CD14-positive monocyte (primary cell): ENCODE results near the gene TTLL8. TPM values are rescaled to one million over a fixed set of nuclear protein-coding genes. Genes with fewer than 3 reads are reported as not detected.
A peak's percentile ranks its signal among the peaks of the same experiment; 100 is the strongest.

Source experiments
- DNase-seq, 3 donors: peaks; one replicate each; pipeline ENCODE4 v3.0.0-alpha.2; 2011 to 2022
- H2AFZ ChIP-seq: 2 replicates; pipeline ENCODE4 v1.6.0; 2012; ENCODE audit warnings: mild to moderate bottlenecking, low read depth, low read length, inconsistent platforms; ENCODE audit not compliant: insufficient read depth, poor library complexity, severe bottlenecking
- H3K27ac ChIP-seq, 2 donors: 1 replicate in 1 of 2; 2 replicates in 1 of 2; pipeline ENCODE4 v1.5.1; 2012 to 2013; ENCODE audit warnings: low read length in 2 of 2, control low read depth in 1 of 2, inconsistent platforms in 1 of 2, low read depth in 1 of 2, mild to moderate bottlenecking in 1 of 2
- H3K27me3 ChIP-seq, 2 donors: one replicate each; pipeline versions ENCODE4 v1.6.0 to v1.6.1; 2011 to 2013; ENCODE audit warnings: low read length in 2 of 2; ENCODE audit not compliant: control insufficient read depth in 2 of 2, insufficient read depth in 2 of 2
- H3K36me3 ChIP-seq, 2 donors: replicated peaks in 1 of 2; 1 replicate in 1 of 2; 2 replicates in 1 of 2; pipeline versions ENCODE4 v1.5.1 to v1.6.1; 2012 to 2013; ENCODE audit warnings: low read length in 2 of 2, control low read depth in 1 of 2, inconsistent platforms in 1 of 2, mild to moderate bottlenecking in 1 of 2; ENCODE audit not compliant: insufficient read depth in 2 of 2, control insufficient read depth in 1 of 2
- H3K4me1 ChIP-seq, 2 donors: 1 replicate in 1 of 2; 2 replicates in 1 of 2; pipeline versions ENCODE4 v1.5.1 to v1.6.1; 2012 to 2013; ENCODE audit warnings: low read length in 2 of 2, control low read depth in 1 of 2, inconsistent platforms in 1 of 2, mild to moderate bottlenecking in 1 of 2, moderate library complexity in 1 of 2; ENCODE audit not compliant: insufficient read depth in 2 of 2, control insufficient read depth in 1 of 2
- H3K4me2 ChIP-seq: replicated peaks from 2 replicates; pipeline ENCODE3; 2012; ENCODE audit warnings: low read length, moderate library complexity, mild to moderate bottlenecking; ENCODE audit not compliant: poor library complexity, severe bottlenecking; ENCODE audit errors: extremely low read depth
- H3K4me3 ChIP-seq, 3 experiments: fragments of 200-600 bp in 1 of 3; sonication (generic) in 1 of 3; replicated peaks in 1 of 3; 1 replicate in 2 of 3; 2 replicates in 1 of 3; pipeline ENCODE4 v1.5.1; 2011 to 2013; ENCODE audit warnings: low read length in 3 of 3, mild to moderate bottlenecking in 3 of 3, control low read depth in 2 of 3, low read depth in 2 of 3, inconsistent platforms in 1 of 3, moderate library complexity in 1 of 3
- H3K79me2 ChIP-seq: 2 replicates; pipeline ENCODE4 v1.6.0; 2012; ENCODE audit warnings: mild to moderate bottlenecking, control low read depth, inconsistent platforms, low read length, moderate library complexity; ENCODE audit not compliant: insufficient read depth
- H3K9ac ChIP-seq: 2 replicates; pipeline ENCODE4 v1.6.0; 2017; ENCODE audit warnings: low read length, mild to moderate bottlenecking; ENCODE audit not compliant: insufficient read depth, poor library complexity, severe bottlenecking
- H3K9me3 ChIP-seq, 2 donors: replicated peaks in 1 of 2; 1 replicate in 1 of 2; 2 replicates in 1 of 2; pipeline versions ENCODE4 v1.5.1 to v1.6.1; 2012 to 2013; ENCODE audit warnings: low read length in 2 of 2, control low read depth in 1 of 2; ENCODE audit not compliant: control insufficient read depth in 1 of 2, insufficient read depth in 1 of 2
- H4K20me1 ChIP-seq: 2 replicates; pipeline ENCODE4 v1.6.0; 2012; ENCODE audit warnings: mild to moderate bottlenecking, low read length, control low read depth, moderate library complexity; ENCODE audit not compliant: insufficient read depth
- H3K27ac Mint-ChIP-seq, 7 donors: one replicate each; pipeline ENCODE4 v1.8.0; 2020; ENCODE audit warnings: mild to moderate bottlenecking in 7 of 7, mixed read lengths in 7 of 7, moderate library complexity in 6 of 7, inconsistent platforms in 2 of 7
- H3K27me3 Mint-ChIP-seq, 3 donors: one replicate each; pipeline ENCODE4 v1.8.0; 2021 to 2022; ENCODE audit warnings: low read depth in 3 of 3, mild to moderate bottlenecking in 3 of 3, mixed read lengths in 3 of 3, moderate library complexity in 3 of 3, inconsistent platforms in 1 of 3
- H3K36me3 Mint-ChIP-seq, 2 donors: one replicate each; pipeline ENCODE4 v1.8.0; 2020; ENCODE audit warnings: mixed read lengths in 2 of 2, inconsistent platforms in 1 of 2, mild to moderate bottlenecking in 1 of 2
- H3K4me1 Mint-ChIP-seq: one replicate; pipeline ENCODE4 v1.8.0; 2020; ENCODE audit warnings: mild to moderate bottlenecking, mixed read lengths
- H3K4me3 Mint-ChIP-seq, 2 donors: one replicate each; pipeline ENCODE4 v1.8.0; 2020; ENCODE audit warnings: mild to moderate bottlenecking in 2 of 2, mixed read lengths in 2 of 2, moderate library complexity in 1 of 2
- H3K9me3 Mint-ChIP-seq, 7 donors: one replicate each; pipeline ENCODE4 v1.8.0; 2020 to 2022; ENCODE audit warnings: mixed read lengths in 7 of 7, mild to moderate bottlenecking in 6 of 7, moderate library complexity in 6 of 7, inconsistent platforms in 2 of 7
- WGBS: methylation state at CpG from one replicate; pipeline ENCODE4 v1.1.5; 2013; ENCODE audit warnings: missing lambda C conversion rate; ENCODE audit not compliant: insufficient coverage; 5-methylcytosine and 5-hydroxymethylcytosine counted together
- intact Hi-C, 2 donors: fragments of 100-400 bp; cut with micrococcal nuclease; formaldehyde crosslinking; loops; one replicate each; pipeline versions ENCODE4 v1.15.0 to v1.15.1; 2023
- polyA plus RNA-seq, 3 donors: library from polyadenylated mRNA; depleted of rRNA in 1 of 3; unstranded in 2 of 3; stranded (reverse) in 1 of 3; fragments of 300-500 nt in 2 of 3; fragments of >200 nt in 1 of 3; fragmentation: Illumina TruSeq in 2 of 3; gene quantifications; 1 replicate in 2 of 3; 2 replicates in 1 of 3; pipeline ENCODE4 v1.2.3, GENCODE V29; 2012 to 2021
- TF ChIP-seq, protein P1 (sequence below): fragments of 200-600 bp; IDR thresholded peaks from one replicate; pipeline ENCODE4 v1.8.0; 2022; ENCODE audit warnings: antibody characterized with exemption, mild to moderate bottlenecking

Gene TTLL8
- polyA plus RNA-seq, 3 donors = not detected

DNA sequence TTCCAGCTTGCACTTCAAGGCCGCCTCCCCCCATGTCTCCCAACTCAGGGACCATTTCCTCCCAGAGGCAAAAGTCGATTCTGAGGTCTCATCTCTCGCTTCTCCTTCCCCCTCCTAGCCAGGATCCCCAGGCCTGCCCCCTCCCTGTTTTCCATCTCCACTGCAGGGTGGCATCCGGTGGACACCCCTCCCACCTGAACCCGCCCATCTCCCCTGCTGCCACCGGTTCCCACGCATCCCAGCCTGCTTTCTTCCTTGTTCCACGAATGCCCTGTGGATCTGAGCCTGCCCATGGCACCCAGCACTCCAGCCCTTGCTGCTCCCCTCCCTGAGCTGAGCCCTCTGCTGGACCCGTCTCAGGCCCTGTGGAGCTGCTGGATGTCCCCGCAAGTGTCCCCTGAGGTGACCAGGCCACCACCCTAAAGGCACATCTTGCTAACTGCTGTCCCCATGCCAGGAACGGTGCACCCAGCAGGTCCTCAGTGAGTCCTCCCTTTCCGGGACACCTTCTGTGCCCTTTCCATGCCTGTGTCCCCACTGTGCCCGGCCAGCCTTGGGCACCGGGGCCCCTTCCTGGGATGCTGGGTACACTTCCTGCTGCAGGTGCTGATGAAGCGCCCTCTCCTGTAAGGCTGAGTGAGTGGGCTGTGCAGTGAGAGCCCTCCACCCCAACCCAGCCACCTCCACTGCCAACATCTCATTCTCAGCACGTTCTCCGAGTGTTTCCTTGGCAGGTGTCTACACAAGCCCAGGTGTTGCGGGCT lies 46.5 kb downstream of the TTLL8 start:
- peaks cover 2% of the 10 kb centered on the region for H3K4me1 Mint-ChIP-seq
- no peak overlapping the region for H2AFZ ChIP-seq
- H3K27ac Mint-ChIP-seq = no peak overlapping the region
- H3K36me3 Mint-ChIP-seq = no peaks in the 10 kb centered on the region
- no peaks in the 10 kb centered on the region for H3K9me3 ChIP-seq
- no peak for DNase-seq
- H3K27ac ChIP-seq = no peak overlapping the region
- no peak overlapping the region for H3K9ac ChIP-seq
- peaks cover 34 to 69% (median 59%) of the 10 kb centered on the region in 3 donors for H3K27me3 Mint-ChIP-seq
- no peaks in the 10 kb centered on the region for H3K4me1 ChIP-seq
- TF ChIP-seq, protein P1, sequence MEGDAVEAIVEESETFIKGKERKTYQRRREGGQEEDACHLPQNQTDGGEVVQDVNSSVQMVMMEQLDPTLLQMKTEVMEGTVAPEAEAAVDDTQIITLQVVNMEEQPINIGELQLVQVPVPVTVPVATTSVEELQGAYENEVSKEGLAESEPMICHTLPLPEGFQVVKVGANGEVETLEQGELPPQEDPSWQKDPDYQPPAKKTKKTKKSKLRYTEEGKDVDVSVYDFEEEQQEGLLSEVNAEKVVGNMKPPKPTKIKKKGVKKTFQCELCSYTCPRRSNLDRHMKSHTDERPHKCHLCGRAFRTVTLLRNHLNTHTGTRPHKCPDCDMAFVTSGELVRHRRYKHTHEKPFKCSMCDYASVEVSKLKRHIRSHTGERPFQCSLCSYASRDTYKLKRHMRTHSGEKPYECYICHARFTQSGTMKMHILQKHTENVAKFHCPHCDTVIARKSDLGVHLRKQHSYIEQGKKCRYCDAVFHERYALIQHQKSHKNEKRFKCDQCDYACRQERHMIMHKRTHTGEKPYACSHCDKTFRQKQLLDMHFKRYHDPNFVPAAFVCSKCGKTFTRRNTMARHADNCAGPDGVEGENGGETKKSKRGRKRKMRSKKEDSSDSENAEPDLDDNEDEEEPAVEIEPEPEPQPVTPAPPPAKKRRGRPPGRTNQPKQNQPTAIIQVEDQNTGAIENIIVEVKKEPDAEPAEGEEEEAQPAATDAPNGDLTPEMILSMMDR = no peak
- peaks cover 15 to 68% of the 10 kb centered on the region in 2 donors for H3K27me3 ChIP-seq
- no peak overlapping the region for H3K4me3 ChIP-seq
- no peak overlapping the region for H3K4me2 ChIP-seq
- peak overlapping the region; percentile 16 to 67 for H3K4me3 Mint-ChIP-seq
- 65% methylated on average over 17 of the region's 18 CpGs for WGBS
- no peaks in the 10 kb centered on the region for H3K79me2 ChIP-seq
- H4K20me1 ChIP-seq = no peaks in the 10 kb centered on the region
- intact Hi-C loops = no loop called here
- no peaks in the 10 kb centered on the region for H3K36me3 ChIP-seq
- peaks cover 0 to 5% (median 2%) of the 10 kb centered on the region in 7 donors for H3K9me3 Mint-ChIP-seq

DNA sequence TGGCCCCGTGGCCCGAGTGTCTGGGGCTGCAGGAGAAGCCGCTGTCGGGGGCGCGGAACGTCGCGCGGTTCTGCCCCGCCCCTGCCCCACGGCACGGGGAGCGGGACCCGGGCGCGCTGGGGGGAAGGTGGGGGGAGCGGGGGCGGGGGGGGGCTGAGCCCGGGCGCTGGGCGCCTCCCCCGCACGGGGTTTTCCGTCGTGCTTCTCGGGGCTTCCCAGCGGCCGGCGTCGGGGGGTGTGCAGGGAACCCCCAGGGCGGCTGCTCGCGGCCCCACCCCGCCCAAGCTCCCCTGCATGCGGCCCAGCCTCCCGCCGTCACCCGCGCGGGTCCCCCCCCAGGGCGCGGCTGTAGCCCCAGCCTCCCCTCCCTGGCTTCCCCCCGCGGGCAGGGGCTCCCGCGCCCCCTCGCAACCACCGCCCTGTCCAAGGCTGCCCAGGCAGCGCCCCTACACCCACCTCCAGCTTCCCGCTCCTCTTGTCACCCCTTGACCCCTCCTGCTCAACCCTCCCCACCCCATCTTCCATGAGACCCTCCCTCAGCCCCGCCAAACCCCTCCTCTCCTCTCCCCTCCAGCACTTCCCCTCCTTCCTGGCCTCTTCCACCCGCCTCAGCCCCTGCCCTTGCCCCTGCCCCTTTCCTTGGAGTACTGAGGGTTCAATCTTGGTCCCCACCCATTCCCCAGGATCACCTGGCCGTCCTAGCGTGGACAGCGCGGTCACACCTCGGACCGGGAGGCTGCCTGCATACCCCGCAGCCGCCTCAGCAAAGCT lies 47.2 kb downstream of the TTLL8 start:
- no peak overlapping the region for H3K9ac ChIP-seq
- H3K27ac ChIP-seq = no peak overlapping the region
- WGBS = 7% methylated on average over 24 of the region's 61 CpGs
- peaks cover 15 to 60% of the 10 kb centered on the region in 2 donors for H3K27me3 ChIP-seq
- H3K27me3 Mint-ChIP-seq = peaks cover 28 to 62% (median 52%) of the 10 kb centered on the region in 3 donors
- H3K4me1 Mint-ChIP-seq = peaks cover 2% of the 10 kb centered on the region
- H2AFZ ChIP-seq = no peak overlapping the region
- TF ChIP-seq, protein P1 = no peak
- no peak overlapping the region for H3K4me2 ChIP-seq
- peaks cover 0 to 5% (median 2%) of the 10 kb centered on the region in 7 donors for H3K9me3 Mint-ChIP-seq
- peak overlapping the region in 1 of 2 donors; percentile 67 for H3K4me3 Mint-ChIP-seq
- no peaks in the 10 kb centered on the region for H3K9me3 ChIP-seq
- no peaks in the 10 kb centered on the region for H3K36me3 Mint-ChIP-seq
- no peaks in the 10 kb centered on the region for H3K79me2 ChIP-seq
- no peaks in the 10 kb centered on the region for H3K36me3 ChIP-seq
- intact Hi-C loops = no loop called here
- H4K20me1 ChIP-seq = no peaks in the 10 kb centered on the region
- no peak overlapping the region for H3K27ac Mint-ChIP-seq
- H3K4me1 ChIP-seq = no peaks in the 10 kb centered on the region
- no peak for DNase-seq
- H3K4me3 ChIP-seq = no peak overlapping the region
